DMS79 (cell line): ENCODE data around the gene OMA1.

Source experiments
- DNase-seq: peaks from one replicate; lab custom pipeline; 2025; lab: John Stamatoyannopoulos, UW

Gene OMA1

GRCh38 chr1:58459911-58460310 is 86.6 kb downstream of the OMA1 start:
- no peak for DNase-seq

GRCh38 chr1:58457023-58457635 is 89.4 kb downstream of the OMA1 start:
- no peak for DNase-seq

- no peak for DNase-seq
Measured at GRCh38 chr1:58456470-58456869, 90.1 kb downstream of the OMA1 start.

GRCh38 chr1:58454807-58455206 is 91.7 kb downstream of the OMA1 start:
- no peak for DNase-seq

GRCh38 chr1:58454385-58454784 is 92.1 kb downstream of the OMA1 start:
- no peak for DNase-seq

- no peak for DNase-seq
Measured at GRCh38 chr1:58451560-58452191, 94.8 kb downstream of the OMA1 start.

GRCh38 chr1:58447886-58448285 is 98.6 kb downstream of the OMA1 start:
- no peak for DNase-seq

- DNase-seq = no peak
Measured at GRCh38 chr1:58447042-58447441, 99.5 kb downstream of the OMA1 start.

- no peak for DNase-seq
Measured at GRCh38 chr1:58446368-58446767, 100.2 kb downstream of the OMA1 start.

- DNase-seq = no peak
Measured at GRCh38 chr1:58443986-58444868, 102.3 kb downstream of the OMA1 start.

GRCh38 chr1:58442114-58442513 is 104.4 kb downstream of the OMA1 start:
- no peak for DNase-seq

- DNase-seq = no peak
Measured at GRCh38 chr1:58441699-58442098, 104.8 kb downstream of the OMA1 start.

GRCh38 chr1:58440696-58441095 is 105.8 kb downstream of the OMA1 start:
- DNase-seq = no peak

- no peak for DNase-seq
Measured at GRCh38 chr1:58439946-58440345, 106.6 kb downstream of the OMA1 start.

- no peak for DNase-seq
Measured at GRCh38 chr1:58438468-58438867, 108.1 kb downstream of the OMA1 start.

GRCh38 chr1:58437623-58438022 is 108.9 kb downstream of the OMA1 start:
- no peak for DNase-seq

- DNase-seq = no peak
Measured at GRCh38 chr1:58436615-58437297, 109.8 kb downstream of the OMA1 start.

- no peak for DNase-seq
Measured at GRCh38 chr1:58435376-58435775, 111.2 kb downstream of the OMA1 start.

GRCh38 chr1:58434607-58435006 is 111.9 kb downstream of the OMA1 start:
- DNase-seq = no peak

- no peak for DNase-seq
Measured at GRCh38 chr1:58434181-58434580, 112.3 kb downstream of the OMA1 start.

- DNase-seq = no peak
Measured at GRCh38 chr1:58432851-58433668, 113.5 kb downstream of the OMA1 start.
